ENCODE data around the gene PLPPR3. TPM values are rescaled to one million over a fixed set of nuclear protein-coding genes. Genes with fewer than 3 reads are reported as not detected.
"Not testable (repeated sequence)": the region's sequence is repeated elsewhere in the genome, so short reads cannot be mapped to it uniquely, and the experiment has no call there.

The PLPPR3 gene
- total RNA-seq, 4 donors from 2014 or later, result not detected

- Histone ChIP-seq H3K9me3 (no peaks in the 10 kb centered on the region), H3K4me3 (no peak overlapping the region), H3K27me3 (peaks cover 0 to 1% of the 10 kb centered on the region in 2 donors), H3K4me1 (peaks cover 0 to 27% (median 10%) of the 10 kb centered on the region in 4 donors), H3K36me3 (no peaks in the 10 kb centered on the region), H3K27ac (peak overlapping the region in 1 of 4 donors; percentile 55)
- TF ChIP-seq, protein P1, sequence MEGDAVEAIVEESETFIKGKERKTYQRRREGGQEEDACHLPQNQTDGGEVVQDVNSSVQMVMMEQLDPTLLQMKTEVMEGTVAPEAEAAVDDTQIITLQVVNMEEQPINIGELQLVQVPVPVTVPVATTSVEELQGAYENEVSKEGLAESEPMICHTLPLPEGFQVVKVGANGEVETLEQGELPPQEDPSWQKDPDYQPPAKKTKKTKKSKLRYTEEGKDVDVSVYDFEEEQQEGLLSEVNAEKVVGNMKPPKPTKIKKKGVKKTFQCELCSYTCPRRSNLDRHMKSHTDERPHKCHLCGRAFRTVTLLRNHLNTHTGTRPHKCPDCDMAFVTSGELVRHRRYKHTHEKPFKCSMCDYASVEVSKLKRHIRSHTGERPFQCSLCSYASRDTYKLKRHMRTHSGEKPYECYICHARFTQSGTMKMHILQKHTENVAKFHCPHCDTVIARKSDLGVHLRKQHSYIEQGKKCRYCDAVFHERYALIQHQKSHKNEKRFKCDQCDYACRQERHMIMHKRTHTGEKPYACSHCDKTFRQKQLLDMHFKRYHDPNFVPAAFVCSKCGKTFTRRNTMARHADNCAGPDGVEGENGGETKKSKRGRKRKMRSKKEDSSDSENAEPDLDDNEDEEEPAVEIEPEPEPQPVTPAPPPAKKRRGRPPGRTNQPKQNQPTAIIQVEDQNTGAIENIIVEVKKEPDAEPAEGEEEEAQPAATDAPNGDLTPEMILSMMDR (IDR thresholded peaks at IDR 0.05), result no peak
- DNase-seq, result no peak
Measured at GRCh38 chr19:858284-858683, 36.5 kb upstream of the PLPPR3 start.

DNA sequence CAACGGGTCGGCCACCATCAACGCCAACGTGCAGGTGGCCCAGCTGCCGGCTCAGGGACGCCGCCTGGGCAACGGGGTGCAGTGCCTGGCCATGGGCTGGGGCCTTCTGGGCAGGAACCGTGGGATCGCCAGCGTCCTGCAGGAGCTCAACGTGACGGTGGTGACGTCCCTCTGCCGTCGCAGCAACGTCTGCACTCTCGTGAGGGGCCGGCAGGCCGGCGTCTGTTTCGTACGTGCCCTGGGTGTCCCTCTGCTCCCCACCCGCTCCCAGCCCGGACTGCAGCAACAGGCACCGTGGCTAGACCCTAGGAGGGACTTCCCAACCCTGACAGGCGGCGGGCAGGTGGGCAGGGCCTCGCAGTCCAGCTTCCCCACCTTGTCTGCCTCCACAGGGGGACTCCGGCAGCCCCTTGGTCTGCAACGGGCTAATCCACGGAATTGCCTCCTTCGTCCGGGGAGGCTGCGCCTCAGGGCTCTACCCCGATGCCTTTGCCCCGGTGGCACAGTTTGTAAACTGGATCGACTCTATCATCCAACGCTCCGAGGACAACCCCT is 33.9 kb upstream of the PLPPR3 start:
- H3K27me3 ChIP-seq, result peaks cover 0 to 8% of the 10 kb centered on the region in 2 donors
- no peak for DNase-seq
- TF ChIP-seq POLR2A (IDR thresholded peaks at IDR 0.05), result no peak
- TF ChIP-seq, protein P1 (IDR thresholded peaks at IDR 0.05), result no peak

DNA sequence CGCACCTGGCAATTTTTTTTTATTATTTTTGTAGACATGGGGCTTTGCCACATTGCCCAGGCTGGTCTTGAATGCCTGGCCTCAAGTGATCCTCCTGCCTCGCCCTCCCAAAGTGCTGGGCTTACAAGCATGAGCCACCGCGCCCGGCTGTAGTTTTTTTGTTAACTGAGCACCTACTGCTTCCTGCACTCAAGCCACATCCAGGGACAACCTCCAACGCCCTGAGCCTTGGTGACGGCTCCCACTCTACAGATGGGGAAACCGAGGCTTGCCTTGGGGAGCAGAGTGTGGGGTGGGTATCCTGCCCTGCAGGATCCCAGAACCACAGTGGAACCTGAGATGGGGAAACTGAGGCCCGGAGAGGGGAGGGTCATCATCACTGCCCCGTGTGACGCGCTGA is 33.4 kb upstream of the PLPPR3 start:
- peaks cover 0 to under 1% (median 0%) of the 10 kb centered on the region in 4 donors for H3K4me1 ChIP-seq
- H3K27me3 ChIP-seq, result peaks cover 0 to 8% of the 10 kb centered on the region in 2 donors
- DNase-seq, result no peak
- no peak overlapping the region for H3K4me3 ChIP-seq
- H3K9me3 ChIP-seq, result no peaks in the 10 kb centered on the region
- TF ChIP-seq POLR2A (IDR thresholded peaks at IDR 0.05), result no peak
- TF ChIP-seq, protein P1 (IDR thresholded peaks at IDR 0.05), result no peak
- H3K36me3 ChIP-seq, result no peaks in the 10 kb centered on the region
- H3K27ac ChIP-seq, result no peak overlapping the region

More for the DNA sequence above, 33.9 kb upstream of the PLPPR3 start:
- Histone ChIP-seq H3K4me1 (peaks cover 0 to 6% (median 2%) of the 10 kb centered on the region in 4 donors), H3K27ac (no peak overlapping the region), H3K4me3 (no peak overlapping the region), H3K9me3 (no peaks in the 10 kb centered on the region), H3K36me3 (no peaks in the 10 kb centered on the region)

DNA sequence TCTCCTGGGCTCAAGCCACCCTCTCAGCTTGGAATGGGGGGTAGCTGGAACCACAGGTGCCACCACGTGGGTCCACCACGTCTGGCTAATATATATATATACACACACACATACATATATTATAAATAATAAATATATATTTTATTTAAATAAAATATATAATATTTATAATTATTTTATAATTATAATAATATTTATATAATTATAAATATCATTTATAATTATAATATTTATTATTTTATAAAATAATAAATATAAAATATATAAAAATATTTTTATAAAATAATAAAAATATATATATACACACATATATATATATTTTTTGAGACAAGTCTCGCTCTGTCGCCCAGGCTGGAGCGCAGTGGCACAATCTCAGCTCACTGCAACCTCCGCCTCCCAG is 32.8 kb upstream of the PLPPR3 start:
- Histone ChIP-seq H3K4me1 (no peaks in the 10 kb centered on the region), H3K27me3 (peaks cover 0 to 8% of the 10 kb centered on the region in 2 donors), H3K36me3 (no peaks in the 10 kb centered on the region), H3K9me3 (no peaks in the 10 kb centered on the region), H3K27ac (no peak overlapping the region), H3K4me3 (no peak overlapping the region)
- no peak for TF ChIP-seq POLR2A (IDR thresholded peaks at IDR 0.05)
- TF ChIP-seq, protein P1 (IDR thresholded peaks at IDR 0.05), result no peak
- DNase-seq, result no peak

DNA sequence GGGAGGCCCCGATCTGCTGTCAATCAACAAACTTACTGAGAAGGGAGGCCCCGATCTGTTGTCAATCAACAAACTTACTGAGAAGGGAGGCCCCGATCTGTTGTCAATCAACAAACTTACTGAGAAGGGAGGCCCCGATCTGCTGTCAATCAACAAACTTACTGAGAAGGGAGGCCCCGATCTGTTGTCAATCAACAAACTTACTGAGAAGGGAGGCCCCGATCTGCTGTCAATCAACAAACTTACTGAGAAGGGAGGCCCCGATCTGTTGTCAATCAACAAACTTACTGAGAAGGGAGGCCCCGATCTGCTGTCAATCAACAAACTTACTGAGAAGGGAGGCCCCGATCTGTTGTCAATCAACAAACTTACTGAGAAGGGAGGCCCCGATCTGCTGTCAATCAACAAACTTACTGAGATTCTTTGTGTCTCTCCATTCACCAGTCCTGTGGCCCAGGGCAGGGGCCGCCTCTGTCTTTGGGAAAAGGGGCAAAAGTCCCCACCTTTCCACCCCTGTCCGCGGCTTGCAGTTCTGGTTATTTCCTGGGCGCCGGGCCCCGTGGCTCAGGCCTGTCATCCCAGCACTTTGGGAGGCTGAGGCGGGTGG is 32.0 kb upstream of the PLPPR3 start:
- not testable (repeated sequence) for H3K27ac ChIP-seq, H3K9me3 ChIP-seq, H3K4me1 ChIP-seq, DNase-seq, H3K4me3 ChIP-seq, H3K36me3 ChIP-seq, H3K27me3 ChIP-seq

DNA sequence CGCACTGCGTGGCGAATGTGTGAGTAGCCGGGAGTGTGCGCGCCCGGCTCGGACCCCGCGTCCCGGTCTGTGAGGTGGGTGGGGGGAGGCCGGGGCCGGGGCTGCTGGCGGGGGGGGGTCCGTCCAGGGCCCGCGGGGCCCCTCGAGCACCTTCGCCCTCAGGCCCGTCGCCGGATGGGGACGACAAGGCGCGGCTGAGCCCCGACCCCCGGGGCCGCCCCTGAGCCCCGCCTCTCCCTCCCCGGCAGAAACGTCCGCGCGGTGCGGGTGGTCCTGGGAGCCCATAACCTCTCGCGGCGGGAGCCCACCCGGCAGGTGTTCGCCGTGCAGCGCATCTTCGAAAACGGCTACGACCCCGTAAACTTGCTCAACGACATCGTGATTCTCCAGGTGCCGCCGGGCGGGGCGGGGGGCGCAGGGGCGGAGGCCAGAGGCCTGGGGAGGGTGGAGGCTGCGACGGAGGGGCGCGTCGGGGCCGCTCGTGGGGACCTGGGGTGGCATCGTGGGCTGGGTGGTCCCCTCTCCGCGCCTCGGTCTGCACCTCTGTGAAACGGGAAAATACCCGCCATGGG is 31.3 kb upstream of the PLPPR3 start:
- Histone ChIP-seq H3K4me3 (no peak overlapping the region), H3K36me3 (no peaks in the 10 kb centered on the region), H3K27me3 (peaks cover 0 to 8% of the 10 kb centered on the region in 2 donors), H3K27ac (no peak overlapping the region), H3K4me1 (no peaks in the 10 kb centered on the region), H3K9me3 (no peaks in the 10 kb centered on the region)
- no peak for DNase-seq
- no peak for TF ChIP-seq POLR2A (IDR thresholded peaks at IDR 0.05)
- TF ChIP-seq, protein P1 (IDR thresholded peaks at IDR 0.05), result no peak

Measured in Peyer's patch (tissue), 4 donors.